VCaP (cell line): ENCODE results near the gene DFFA.
A peak's percentile ranks its signal among the peaks of the same experiment; 100 is the strongest.
"Not testable (repeated sequence)": the region's sequence is repeated elsewhere in the genome, so short reads cannot be mapped to it uniquely, and the experiment has no call there.

Experiments
- H3K27ac ChIP-seq: fragments of 450-650 bp; 2 replicates; pipeline ENCODE4 v1.5.1; 2017
- TF ChIP-seq, protein P1 (sequence below): fragments of 450-650 bp; conservative IDR thresholded peaks from 2 replicates; pipeline ENCODE4 v1.5.1; 2017; ENCODE audit warnings: mild to moderate bottlenecking, moderate library complexity

Gene DFFA

DNA sequence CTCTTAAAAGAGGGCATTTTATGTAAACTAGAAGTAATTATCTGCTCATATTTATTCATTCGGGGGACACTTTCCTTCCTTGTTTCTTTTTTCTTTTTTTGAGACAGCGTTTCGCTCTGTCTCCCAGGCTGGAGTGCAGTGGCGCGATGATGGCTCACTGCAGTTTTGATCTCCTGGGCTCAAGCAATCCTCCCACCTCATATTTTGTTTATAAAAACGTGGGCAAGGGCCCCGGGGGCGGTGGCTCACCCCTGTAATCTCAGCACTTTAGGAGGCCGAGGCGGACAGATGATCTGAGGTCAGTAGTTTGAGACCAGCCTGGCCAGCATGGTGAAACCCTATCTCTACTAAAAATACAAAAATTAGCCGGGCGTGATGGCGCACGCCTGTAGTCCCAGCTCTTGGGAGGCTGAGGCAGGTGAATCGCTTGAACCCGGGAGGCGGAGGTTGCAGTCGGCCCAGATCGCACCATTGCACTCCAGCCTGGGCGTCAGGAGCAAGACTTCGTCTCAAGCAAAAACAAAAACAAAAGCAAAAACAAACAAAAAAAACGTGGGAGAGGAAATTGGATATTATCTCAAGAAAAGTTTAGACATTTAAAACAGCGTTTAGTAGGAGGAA is 926 bp upstream of the DFFA start:
- TF ChIP-seq, protein P1, sequence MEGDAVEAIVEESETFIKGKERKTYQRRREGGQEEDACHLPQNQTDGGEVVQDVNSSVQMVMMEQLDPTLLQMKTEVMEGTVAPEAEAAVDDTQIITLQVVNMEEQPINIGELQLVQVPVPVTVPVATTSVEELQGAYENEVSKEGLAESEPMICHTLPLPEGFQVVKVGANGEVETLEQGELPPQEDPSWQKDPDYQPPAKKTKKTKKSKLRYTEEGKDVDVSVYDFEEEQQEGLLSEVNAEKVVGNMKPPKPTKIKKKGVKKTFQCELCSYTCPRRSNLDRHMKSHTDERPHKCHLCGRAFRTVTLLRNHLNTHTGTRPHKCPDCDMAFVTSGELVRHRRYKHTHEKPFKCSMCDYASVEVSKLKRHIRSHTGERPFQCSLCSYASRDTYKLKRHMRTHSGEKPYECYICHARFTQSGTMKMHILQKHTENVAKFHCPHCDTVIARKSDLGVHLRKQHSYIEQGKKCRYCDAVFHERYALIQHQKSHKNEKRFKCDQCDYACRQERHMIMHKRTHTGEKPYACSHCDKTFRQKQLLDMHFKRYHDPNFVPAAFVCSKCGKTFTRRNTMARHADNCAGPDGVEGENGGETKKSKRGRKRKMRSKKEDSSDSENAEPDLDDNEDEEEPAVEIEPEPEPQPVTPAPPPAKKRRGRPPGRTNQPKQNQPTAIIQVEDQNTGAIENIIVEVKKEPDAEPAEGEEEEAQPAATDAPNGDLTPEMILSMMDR = no peak
- H3K27ac ChIP-seq = peak overlapping the region; percentile 72

DNA sequence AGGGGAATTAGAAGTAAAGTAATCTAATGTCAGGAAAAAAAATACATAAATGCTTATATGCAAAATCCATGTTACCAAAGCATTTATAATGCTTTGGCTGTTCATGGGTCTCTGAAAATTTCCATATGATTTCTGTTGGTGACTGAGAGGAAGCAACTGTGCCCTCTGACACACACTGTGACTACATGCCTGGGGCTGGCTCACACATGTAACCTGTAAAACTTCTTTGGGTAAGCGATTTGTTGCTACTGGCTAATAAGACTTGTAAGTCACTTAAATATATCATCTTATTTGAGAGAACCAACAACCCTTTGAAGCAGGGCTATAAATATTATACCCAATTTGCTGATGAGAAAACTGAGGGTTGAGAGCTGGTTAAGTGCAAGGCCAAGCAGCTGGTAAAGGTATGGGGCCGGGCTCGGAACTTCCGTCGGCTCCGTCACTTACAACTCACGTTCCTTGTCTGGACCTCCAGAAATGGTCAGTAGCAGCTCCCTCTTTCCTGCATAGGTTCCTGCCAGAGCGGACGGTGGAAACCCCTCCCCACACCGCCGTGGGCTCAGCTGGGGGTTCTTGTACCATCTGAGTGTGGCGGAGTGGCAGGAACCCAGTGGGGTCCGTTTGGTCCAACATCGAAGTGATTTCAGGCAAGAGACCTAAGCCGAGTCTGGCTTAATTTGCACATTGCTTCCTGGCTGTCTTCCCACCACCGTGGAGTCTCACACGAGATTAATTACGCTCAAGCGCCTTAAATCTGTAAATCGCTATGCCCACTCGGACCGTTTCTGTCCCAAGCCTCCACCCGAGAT is 714 bp downstream of the DFFA start:
- H3K27ac ChIP-seq = peak overlapping the region; percentile 72
- TF ChIP-seq, protein P1 = no peak

DNA sequence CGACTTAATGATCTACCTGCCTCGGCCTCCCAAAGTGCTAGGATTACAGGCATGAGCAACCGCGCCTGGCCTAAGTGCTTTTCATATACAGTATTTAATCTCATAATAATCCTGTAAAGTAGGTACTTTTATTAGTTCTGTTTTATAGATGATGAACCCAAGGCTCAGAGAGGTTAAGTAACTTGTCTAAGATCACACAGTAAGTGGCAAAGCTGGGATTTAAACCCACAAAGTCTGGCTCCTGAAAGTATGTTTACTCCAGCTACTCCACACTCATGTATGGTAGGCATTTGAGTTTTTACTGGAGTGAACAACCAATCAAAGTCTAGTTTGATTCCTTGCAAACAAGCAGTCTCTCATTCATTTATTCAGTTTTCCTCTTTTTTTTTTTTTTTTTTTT is 2.3 kb downstream of the DFFA start:
- TF ChIP-seq, protein P1 = no peak
- H3K27ac ChIP-seq = no peak overlapping the region

DNA sequence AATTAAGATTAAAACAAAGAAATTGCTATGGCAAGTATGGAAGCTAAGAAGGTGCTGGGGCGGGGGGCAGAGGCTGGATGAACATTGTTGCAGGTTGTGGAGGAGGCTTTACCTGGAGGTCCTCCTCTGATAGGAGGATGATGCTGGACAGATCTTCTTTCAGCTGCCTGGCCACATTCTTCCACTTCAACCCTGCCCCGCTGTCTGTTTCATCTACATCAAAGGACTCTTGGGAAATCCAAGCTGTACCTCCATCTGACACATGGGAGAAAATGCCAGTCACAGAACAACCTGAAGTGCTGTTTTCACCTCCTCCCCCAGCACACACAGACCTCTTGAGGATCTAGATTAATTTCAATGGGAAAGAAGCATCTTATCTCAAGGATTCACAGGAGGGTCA is 5.3 kb downstream of the DFFA start:
- TF ChIP-seq, protein P1 = no peak
- no peak overlapping the region for H3K27ac ChIP-seq

DNA sequence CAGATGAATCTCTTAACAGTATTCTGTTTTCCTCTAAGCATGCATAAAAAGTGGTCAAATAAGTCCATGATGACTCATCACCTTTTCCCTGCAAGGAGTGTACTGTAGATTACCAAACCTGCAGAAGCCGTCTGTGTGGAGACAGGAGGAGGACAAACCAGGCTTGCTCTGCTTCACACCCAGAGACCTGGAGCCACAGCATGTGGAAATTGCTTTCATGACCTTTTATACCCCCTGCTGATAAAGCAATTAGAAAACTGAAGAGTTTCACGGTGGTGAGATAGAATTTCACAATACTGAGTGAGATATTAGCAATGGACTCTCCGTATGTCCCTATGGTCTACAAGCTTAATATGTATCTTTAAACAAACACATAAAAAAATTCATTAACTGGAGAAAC is 13.1 kb downstream of the DFFA start:
- H3K27ac ChIP-seq = peak overlapping the region; percentile 16
- TF ChIP-seq, protein P1 = no peak

DNA sequence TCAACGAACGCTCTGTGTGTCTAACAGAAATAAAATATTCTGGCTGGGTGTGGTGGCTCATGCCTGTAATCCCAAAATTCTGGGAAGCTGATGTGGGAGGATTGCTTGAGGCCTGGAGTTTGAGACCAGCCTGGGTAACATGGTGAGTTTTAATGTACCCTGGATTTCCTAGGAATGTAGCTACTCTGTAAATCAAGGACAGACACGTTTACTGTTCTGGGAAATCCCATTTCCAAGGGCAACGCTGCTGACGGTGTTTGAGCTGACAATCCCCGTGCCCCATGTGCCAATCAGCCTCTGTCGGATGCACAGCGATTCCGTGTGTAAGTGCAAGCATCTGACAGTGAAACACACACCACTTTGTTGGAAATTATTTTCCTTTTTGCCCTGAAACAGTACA is 14.5 kb downstream of the DFFA start:
- no peak overlapping the region for H3K27ac ChIP-seq
- TF ChIP-seq, protein P1 = no peak

DNA sequence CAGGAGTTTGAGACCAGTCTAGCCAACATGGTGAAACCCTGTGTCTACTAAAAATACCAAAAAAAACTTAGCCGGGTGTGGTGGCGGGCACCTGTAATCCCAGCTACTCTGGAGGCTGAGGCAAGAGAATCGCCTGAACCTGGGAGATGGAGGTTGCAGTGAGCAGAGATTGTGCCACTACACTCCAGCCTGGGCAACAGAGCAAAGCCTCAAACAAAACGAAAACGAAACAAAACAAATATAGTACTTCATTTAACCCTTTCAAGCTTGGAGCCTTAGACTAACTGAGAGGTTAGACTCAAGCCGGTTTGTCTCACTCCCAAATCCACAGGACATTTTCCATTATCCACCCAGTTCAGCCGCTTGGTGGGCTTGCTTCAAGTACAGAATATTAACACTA is 14.9 kb downstream of the DFFA start:
- not testable (repeated sequence) for H3K27ac ChIP-seq

DNA sequence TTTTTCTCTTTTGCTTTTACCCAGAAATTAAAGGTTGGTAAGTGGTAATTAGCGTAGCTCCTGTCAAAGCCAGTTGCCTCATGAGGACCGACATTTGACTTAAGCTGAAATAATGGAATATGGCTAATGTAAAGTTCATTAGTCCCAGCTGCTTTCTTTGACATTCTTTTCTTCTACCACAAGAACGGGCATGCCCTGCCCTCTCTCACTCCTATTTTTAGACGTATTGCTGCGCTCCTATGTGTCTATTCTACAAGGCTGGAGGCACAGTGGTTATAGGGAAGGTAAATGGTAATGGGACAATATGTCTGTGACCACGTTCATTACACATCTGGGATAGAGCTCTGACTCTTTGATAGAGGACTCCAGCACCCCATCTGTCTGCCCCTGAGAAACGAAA is 15.7 kb downstream of the DFFA start:
- no peak overlapping the region for H3K27ac ChIP-seq
- TF ChIP-seq, protein P1 = no peak
